IgD-negative memory B cell (primary cell): ENCODE measurements around the gene DENND4C. TPM values are rescaled to one million over a fixed set of nuclear protein-coding genes. Genes with fewer than 3 reads are reported as not detected.
"Not testable (repeated sequence)": the region's sequence is repeated elsewhere in the genome, so short reads cannot be mapped to it uniquely, and the experiment has no call there.

Experiments
- H3K27ac Mint-ChIP-seq, 3 donors: one replicate each; pipeline ENCODE4 v1.8.0; 2020 to 2022; ENCODE audit warnings: mild to moderate bottlenecking in 3 of 3, mixed read lengths in 3 of 3, moderate library complexity in 1 of 3
- H3K27me3 Mint-ChIP-seq: one replicate; pipeline ENCODE4 v1.8.0; 2021; ENCODE audit warnings: mixed read lengths
- H3K36me3 Mint-ChIP-seq: one replicate; pipeline ENCODE4 v1.8.0; 2020; ENCODE audit warnings: mild to moderate bottlenecking, mixed read lengths
- H3K4me1 Mint-ChIP-seq, 3 donors: one replicate each; pipeline ENCODE4 v1.8.0; 2020 to 2022; ENCODE audit warnings: mixed read lengths in 3 of 3, mild to moderate bottlenecking in 1 of 3
- H3K4me3 Mint-ChIP-seq, 4 donors: one replicate each; pipeline ENCODE4 v1.8.0; 2020 to 2022; ENCODE audit warnings: mild to moderate bottlenecking in 4 of 4, mixed read lengths in 4 of 4, moderate library complexity in 3 of 4
- H3K9me3 Mint-ChIP-seq, 3 donors: one replicate each; pipeline ENCODE4 v1.8.0; 2020 to 2021; ENCODE audit warnings: mixed read lengths in 3 of 3, mild to moderate bottlenecking in 1 of 3
- polyA plus RNA-seq: library from polyadenylated mRNA; unstranded; fragments of 300-500 nt; fragmentation: Illumina TruSeq; gene quantifications from one replicate; pipeline ENCODE4 v1.2.3, GENCODE V29; 2021

Gene DENND4C
- polyA plus RNA-seq = 15.2 TPM

DNA sequence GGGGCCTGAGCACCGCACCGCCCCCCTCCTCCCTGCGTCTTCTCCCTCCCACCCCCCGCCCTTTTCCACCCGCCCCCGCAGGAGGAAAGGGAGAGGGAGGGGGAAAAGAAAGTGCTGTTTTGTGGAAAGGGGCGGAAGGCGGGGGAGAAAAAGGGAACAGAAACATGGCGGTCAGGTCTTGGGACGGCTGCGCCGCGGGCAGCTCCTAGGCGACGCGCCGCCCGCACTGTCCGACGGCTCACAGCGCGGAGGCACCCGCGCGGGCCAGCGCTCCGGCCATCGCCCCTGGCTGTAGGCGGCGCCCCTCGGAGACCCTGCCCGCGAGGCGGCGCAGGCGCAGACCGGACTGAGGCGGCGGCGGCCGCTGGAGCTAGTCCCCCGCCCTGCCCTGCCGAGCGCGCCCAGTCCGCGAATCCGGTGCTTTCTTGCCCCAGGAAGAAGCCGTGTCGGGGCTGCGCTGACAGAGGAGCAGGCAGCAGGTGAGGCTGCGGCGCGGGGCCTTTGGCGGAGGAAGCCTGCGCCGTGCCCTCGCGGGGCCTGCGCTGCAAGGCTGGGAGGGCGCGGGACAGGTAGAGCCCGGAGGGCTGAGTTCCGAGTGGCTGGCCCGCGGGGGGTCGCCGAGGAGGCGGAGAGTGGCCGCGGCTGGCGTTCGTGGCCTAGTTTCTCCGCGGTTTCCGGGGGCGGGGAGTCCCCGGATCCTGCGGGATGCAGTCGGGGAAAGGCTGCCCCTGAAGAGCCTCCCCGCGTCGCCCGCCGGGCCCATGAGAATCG, at the start of gene DENND4C:
Gene DENND4C (plus strand): TSS at position 339 of the 771 bp plus-strand sequence. CDS start 45,482 bp downstream, outside the sequence.
- no peaks in the 10 kb centered on the region for H3K9me3 Mint-ChIP-seq
- H3K4me1 Mint-ChIP-seq = peaks cover 2 to 13% (median 8%) of the 10 kb centered on the region in 3 donors
- H3K27ac Mint-ChIP-seq = peak within 1 kb of the TSS; percentile 67 to 81 (median 80)
- peak within 1 kb of the TSS in 3 of 4 donors; percentile 82 to 95 (median 95) for H3K4me3 Mint-ChIP-seq
- H3K36me3 Mint-ChIP-seq = no peaks in the 10 kb centered on the region
- no peaks in the 10 kb centered on the region for H3K27me3 Mint-ChIP-seq

DNA sequence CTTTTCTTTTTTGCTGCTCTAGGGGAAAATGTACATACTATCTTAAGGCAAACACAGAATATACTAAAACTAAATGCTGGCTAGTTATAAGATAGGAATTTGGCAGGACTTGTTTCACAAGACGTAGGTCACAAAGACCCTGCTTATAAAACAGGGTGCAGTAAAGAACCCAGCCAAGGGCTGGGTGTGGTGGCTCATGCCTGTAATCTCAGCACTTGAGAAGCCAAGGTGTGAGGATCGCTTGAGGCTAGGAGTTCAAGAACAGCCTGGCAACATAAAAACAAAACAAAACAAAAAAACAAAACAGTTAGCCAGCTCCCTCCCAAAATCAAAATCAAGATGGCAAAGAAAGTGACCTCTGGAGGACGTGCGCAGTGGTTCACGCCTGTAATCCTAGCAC, 49.5 kb upstream of the DENND4C start:
- no peak overlapping the region for H3K4me3 Mint-ChIP-seq
- no peak overlapping the region for H3K27ac Mint-ChIP-seq

GRCh38 chr9:19181561-19181960, 48.9 kb upstream of the DENND4C start:
- H3K27me3 Mint-ChIP-seq = no peaks in the 10 kb centered on the region
- no peak overlapping the region for H3K27ac Mint-ChIP-seq
- peaks cover 6 to 7% (median 6%) of the 10 kb centered on the region in 3 donors for H3K4me1 Mint-ChIP-seq
- no peaks in the 10 kb centered on the region for H3K9me3 Mint-ChIP-seq
- H3K36me3 Mint-ChIP-seq = no peaks in the 10 kb centered on the region
- H3K4me3 Mint-ChIP-seq = peak overlapping the region in 1 of 4 donors; percentile 41

More for the DNA sequence above, 49.5 kb upstream of the DENND4C start:
- Mint-ChIP-seq H3K27me3 (no peaks in the 10 kb centered on the region), H3K4me1 (peaks cover 6 to 7% (median 6%) of the 10 kb centered on the region in 3 donors), H3K36me3 (no peaks in the 10 kb centered on the region), H3K9me3 (no peaks in the 10 kb centered on the region)

- no peaks in the 10 kb centered on the region for H3K27me3 Mint-ChIP-seq
- no peaks in the 10 kb centered on the region for H3K36me3 Mint-ChIP-seq
- peaks cover 6 to 7% (median 6%) of the 10 kb centered on the region in 3 donors for H3K4me1 Mint-ChIP-seq
- no peaks in the 10 kb centered on the region for H3K9me3 Mint-ChIP-seq
- H3K4me3 Mint-ChIP-seq = peak overlapping the region in 2 of 4 donors; percentile 20 to 72
- peak overlapping the region; percentile 56 to 94 (median 84) for H3K27ac Mint-ChIP-seq
These were observed 46.2 kb upstream of the DENND4C start for GRCh38 chr9:19184144-19184917.

GRCh38 chr9:19185191-19185590, 45.3 kb upstream of the DENND4C start:
- Mint-ChIP-seq H3K4me3 (no peak overlapping the region), H3K36me3 (no peaks in the 10 kb centered on the region), H3K27ac (no peak overlapping the region), H3K4me1 (peaks cover 6 to 7% (median 6%) of the 10 kb centered on the region in 3 donors), H3K9me3 (no peaks in the 10 kb centered on the region), H3K27me3 (no peaks in the 10 kb centered on the region)

GRCh38 chr9:19186232-19186631, 44.3 kb upstream of the DENND4C start:
- H3K4me3 Mint-ChIP-seq = no peak overlapping the region
- H3K9me3 Mint-ChIP-seq = no peaks in the 10 kb centered on the region

GRCh38 chr9:19188771-19189170, 41.7 kb upstream of the DENND4C start:
- Mint-ChIP-seq H3K9me3 (no peaks in the 10 kb centered on the region), H3K27me3 (peaks cover 2% of the 10 kb centered on the region), H3K4me1 (peaks cover 6 to 8% (median 7%) of the 10 kb centered on the region in 3 donors), H3K36me3 (no peaks in the 10 kb centered on the region), H3K27ac (no peak overlapping the region), H3K4me3 (no peak overlapping the region)

More at GRCh38 chr9:19186232-19186631, 44.3 kb upstream of the DENND4C start:
- Mint-ChIP-seq H3K36me3 (no peaks in the 10 kb centered on the region), H3K27me3 (no peaks in the 10 kb centered on the region), H3K4me1 (peaks cover 6 to 7% (median 6%) of the 10 kb centered on the region in 3 donors), H3K27ac (no peak overlapping the region)

DNA sequence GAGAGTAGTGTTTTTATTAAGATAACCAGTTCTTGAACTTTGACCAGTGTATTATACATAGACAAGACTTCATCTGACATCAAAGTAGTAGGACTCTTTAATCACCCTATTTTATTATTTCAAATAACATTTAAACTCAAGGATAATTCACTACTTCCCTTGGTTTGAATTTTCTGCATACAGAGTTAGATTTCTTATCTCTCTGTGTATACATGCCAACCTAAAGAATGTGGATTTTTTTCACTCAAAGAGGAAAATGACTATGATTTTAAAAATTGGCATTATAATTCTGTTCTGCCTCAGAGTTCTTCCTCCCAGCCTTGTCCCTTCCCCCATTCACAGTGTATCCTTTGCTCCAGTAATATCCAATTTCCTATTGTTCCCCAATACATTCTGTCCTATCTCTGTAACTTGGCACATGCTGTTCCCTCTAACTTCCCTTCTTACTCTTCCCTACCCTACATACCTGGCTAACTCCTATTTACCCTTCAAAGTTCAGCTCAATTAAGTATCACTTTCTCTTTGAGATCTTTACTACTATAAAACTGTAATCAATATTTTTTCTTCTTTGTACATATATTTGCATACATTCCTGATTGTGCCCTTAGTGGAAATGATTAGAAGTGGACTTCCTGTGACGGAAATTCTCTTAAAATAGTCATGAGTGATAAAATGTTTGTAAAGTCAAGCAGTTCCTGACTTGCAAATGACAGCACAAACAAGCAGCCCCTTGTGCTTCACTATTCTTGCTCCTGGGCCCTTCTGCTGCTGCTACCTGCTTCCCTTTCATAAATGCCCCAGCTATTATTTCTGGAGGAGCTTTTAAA, 38.1 kb upstream of the DENND4C start:
- Mint-ChIP-seq H3K27me3 (peaks cover 4% of the 10 kb centered on the region), H3K27ac (no peak overlapping the region), H3K4me3 (no peak overlapping the region), H3K36me3 (no peaks in the 10 kb centered on the region), H3K4me1 (peaks cover 0 to 2% (median 0%) of the 10 kb centered on the region in 3 donors), H3K9me3 (no peaks in the 10 kb centered on the region)

- Mint-ChIP-seq H3K27me3 (peaks cover 4% of the 10 kb centered on the region), H3K27ac (no peak overlapping the region), H3K9me3 (no peaks in the 10 kb centered on the region), H3K36me3 (no peaks in the 10 kb centered on the region), H3K4me1 (peaks cover 0 to 2% (median 0%) of the 10 kb centered on the region in 3 donors), H3K4me3 (no peak overlapping the region)
These were observed 37.5 kb upstream of the DENND4C start for GRCh38 chr9:19193029-19193324.

- not testable (repeated sequence) for H3K4me3 Mint-ChIP-seq, H3K27me3 Mint-ChIP-seq, H3K27ac Mint-ChIP-seq, H3K4me1 Mint-ChIP-seq, H3K9me3 Mint-ChIP-seq, H3K36me3 Mint-ChIP-seq
These were observed 37.0 kb upstream of the DENND4C start for GRCh38 chr9:19193358-19193973.

DNA sequence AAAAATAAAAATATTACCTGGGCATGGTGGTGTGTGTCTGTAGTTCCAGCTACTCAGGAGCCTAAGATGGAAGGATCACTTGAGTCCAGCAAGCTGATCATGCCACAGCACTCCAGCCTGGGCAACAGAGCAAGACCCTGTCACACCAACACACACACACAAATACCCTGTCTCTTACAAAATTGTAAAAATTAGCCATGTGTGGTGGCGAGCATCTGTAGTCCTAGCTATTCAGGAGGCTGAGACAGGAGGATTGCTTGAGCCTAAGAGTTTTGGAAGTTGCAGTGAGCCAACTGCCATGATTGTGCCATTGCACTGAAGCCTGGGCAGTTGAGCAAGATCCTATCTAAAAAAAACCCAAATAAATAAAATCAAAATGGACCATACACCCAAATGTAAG, 32.1 kb upstream of the DENND4C start:
- Mint-ChIP-seq H3K27ac (no peak overlapping the region), H3K4me1 (no peaks in the 10 kb centered on the region), H3K27me3 (peaks cover 4% of the 10 kb centered on the region), H3K9me3 (no peaks in the 10 kb centered on the region), H3K36me3 (peaks cover 3% of the 10 kb centered on the region), H3K4me3 (no peak overlapping the region)

DNA sequence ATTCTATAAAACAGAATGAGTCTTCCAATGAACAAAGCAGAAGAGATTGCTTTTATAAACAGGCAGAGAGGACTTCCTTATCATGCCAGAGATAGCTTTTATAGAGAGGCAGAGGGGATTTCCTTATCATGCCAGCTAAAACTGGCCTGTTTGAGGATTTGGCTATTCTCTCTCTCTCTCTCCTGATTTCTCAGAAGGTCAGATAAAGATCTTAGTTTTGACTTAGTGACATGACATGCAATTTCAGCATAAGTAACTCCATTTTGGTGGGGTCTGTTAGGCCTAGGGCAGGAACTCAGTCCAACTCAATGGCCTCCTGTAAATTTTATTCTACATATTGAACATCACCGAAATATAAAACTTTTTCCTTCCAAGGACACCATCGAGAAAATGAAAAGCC, 31.5 kb upstream of the DENND4C start:
- H3K9me3 Mint-ChIP-seq = no peaks in the 10 kb centered on the region
- H3K4me1 Mint-ChIP-seq = no peaks in the 10 kb centered on the region
- H3K36me3 Mint-ChIP-seq = peaks cover 3% of the 10 kb centered on the region
- no peak overlapping the region for H3K4me3 Mint-ChIP-seq
- H3K27ac Mint-ChIP-seq = no peak overlapping the region
- peaks cover 2% of the 10 kb centered on the region for H3K27me3 Mint-ChIP-seq

GRCh38 chr9:19200229-19200628, 30.3 kb upstream of the DENND4C start:
- H3K36me3 Mint-ChIP-seq = peaks cover 3% of the 10 kb centered on the region
- no peaks in the 10 kb centered on the region for H3K4me1 Mint-ChIP-seq
- no peak overlapping the region for H3K4me3 Mint-ChIP-seq
- H3K9me3 Mint-ChIP-seq = no peaks in the 10 kb centered on the region
- peaks cover 2% of the 10 kb centered on the region for H3K27me3 Mint-ChIP-seq
- H3K27ac Mint-ChIP-seq = no peak overlapping the region
